HG03342 (cell line): ENCODE results near the gene CHTF18.

Source experiments
- ATAC-seq: cut with Tn5 transposase; IDR thresholded peaks from one replicate; pipeline ENCODE4 v1.9.1; 2021; ENCODE audit warnings: mild to moderate bottlenecking, moderate library complexity; ENCODE audit not compliant: unreplicated experiment

Gene CHTF18

DNA sequence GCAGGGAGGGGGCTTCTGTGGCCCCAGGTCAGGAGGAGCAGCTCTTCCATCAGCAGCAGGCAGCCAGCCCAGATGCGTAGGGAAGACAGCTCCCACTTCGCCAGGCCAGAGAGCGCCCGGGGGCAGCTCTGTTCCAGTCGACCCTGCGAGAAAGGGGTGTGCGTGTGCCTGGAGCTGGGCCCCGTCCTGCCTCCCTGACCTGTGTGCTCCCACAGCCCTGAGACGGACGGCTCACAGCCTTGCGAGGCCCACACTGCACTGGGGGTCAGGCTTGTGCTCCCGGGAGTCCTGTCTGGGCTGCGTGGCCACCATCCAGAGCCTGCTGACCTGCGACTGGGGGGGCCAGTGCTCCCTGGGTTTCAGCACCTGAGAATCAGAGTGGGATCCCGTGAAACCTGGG lies 28.4 kb upstream of the CHTF18 start:
- no peak for ATAC-seq

GRCh38 chr16:760545-761343 lies 27.7 kb upstream of the CHTF18 start, which contains the start of gene MSLN:
TSS of gene MSLN (plus strand) at chr16:760734. CDS start at chr16:762681, 1,947 bp downstream.
- no peak for ATAC-seq

DNA sequence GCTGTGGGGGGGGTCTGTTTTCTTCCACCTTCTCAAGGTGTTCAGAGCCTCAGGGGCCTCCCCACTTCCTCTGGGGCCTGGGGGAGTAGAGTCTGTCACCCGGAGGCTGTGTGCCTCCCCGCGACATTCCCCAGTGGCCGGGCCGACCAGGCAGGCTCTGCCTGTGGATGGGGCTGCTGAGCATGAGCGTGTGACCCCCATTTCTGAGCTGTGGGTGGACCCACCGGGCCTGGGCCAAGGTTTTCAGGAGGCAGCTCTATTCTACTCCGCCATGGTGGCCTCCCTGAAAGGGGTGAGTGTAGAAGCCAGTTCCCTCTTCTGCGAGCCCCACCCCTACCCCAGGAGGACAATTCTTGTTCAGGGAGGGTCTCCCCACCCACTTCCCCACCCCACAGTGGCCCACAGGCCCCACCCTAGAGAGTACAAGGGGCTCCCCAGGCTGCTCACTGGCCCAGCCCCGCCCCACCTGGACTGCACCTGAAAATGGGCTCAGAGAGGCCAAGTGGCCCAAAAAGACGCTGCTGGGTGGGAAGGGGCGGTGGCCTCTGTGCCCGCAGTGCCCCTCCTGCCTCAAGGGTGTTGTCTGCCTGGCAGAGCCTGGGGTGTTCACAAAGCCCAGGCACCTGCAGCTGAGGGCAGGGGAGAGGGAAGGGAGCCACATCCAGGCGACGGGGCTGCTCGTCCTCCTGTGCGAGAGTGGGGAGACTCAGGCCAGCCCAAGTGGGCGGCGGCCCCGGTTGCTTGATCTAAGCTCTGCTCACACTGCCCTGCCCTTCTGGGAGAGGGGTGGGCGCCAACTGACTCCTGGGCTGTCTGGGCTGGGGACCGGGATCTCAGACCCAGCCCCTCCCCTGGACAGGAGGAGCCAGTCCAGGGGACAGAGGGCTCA lies 26.6 kb upstream of the CHTF18 start:
- ATAC-seq, result no peak

DNA sequence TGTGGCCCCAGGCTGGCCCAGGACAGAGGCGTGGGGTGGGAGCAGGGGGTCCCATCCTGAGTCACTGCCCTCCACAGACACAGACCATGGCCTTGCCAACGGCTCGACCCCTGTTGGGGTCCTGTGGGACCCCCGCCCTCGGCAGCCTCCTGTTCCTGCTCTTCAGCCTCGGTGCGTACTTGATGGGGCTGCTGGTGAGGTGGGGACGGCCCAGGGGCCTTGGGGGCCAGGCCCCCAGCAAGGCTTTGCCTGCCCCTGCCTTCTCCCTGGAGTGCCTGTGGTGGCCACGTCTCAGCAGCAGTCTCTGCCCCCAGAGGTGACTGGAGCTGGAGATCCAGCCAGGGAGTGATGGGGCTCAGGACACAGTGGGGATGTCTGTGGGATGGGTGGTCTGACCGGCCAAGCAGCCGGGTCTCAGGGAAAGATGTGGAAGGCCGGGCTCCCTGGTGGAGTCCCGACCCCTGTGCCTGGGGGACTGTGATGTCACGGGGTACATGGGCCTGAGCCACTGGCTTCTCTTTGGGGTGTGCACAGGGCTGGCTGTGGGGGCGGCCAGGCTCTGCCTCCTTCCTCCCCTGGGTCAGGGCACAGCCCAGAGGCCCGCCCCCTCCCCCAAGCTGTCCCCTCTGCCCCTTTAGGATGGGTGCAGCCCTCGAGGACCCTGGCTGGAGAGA lies 25.7 kb upstream of the CHTF18 start:
- no peak for ATAC-seq

GRCh38 chr16:763369-764183 lies 24.8 kb upstream of the CHTF18 start:
- ATAC-seq, result no peak

- ATAC-seq, result no peak
These were observed 24.2 kb upstream of the CHTF18 start for GRCh38 chr16:764184-764750.

GRCh38 chr16:764848-765487 lies 23.5 kb upstream of the CHTF18 start:
- no peak for ATAC-seq

DNA sequence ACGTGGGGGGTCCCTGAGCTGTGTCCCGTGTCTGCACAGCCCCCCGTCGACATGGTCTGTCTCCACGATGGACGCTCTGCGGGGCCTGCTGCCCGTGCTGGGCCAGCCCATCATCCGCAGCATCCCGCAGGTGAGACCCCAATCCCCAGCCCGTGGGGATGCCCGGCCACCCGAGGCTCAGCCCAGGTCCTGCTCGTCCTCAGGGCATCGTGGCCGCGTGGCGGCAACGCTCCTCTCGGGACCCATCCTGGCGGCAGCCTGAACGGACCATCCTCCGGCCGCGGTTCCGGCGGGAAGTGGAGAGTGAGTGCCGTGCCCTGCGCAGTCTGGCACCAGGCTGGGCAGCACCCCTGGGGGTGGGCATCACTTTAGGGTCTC lies 22.9 kb upstream of the CHTF18 start:
- ATAC-seq, result no peak

GRCh38 chr16:766008-766819 lies 22.2 kb upstream of the CHTF18 start:
- ATAC-seq, result no peak

GRCh38 chr16:766820-767640 lies 21.4 kb upstream of the CHTF18 start:
- ATAC-seq, result no peak

GRCh38 chr16:767743-768235 lies 20.6 kb upstream of the CHTF18 start:
- no peak for ATAC-seq

DNA sequence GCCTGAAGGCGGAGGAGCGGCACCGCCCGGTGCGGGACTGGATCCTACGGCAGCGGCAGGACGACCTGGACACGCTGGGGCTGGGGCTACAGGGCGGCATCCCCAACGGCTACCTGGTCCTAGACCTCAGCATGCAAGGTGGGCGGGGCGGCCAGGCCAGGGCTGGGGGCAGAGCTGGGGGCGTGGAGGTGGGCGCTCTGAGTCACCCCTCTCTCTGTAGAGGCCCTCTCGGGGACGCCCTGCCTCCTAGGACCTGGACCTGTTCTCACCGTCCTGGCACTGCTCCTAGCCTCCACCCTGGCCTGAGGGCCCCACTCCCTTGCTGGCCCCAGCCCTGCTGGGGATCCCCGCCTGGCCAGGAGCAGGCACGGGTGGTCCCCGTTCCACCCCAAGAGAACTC lies 20.0 kb upstream of the CHTF18 start:
- no peak for ATAC-seq

- ATAC-seq, result no peak
These were observed 19.1 kb upstream of the CHTF18 start for GRCh38 chr16:769184-769784.

- no peak for ATAC-seq
These were observed 18.5 kb upstream of the CHTF18 start for GRCh38 chr16:769934-770333.

GRCh38 chr16:770411-770810 lies 18.0 kb upstream of the CHTF18 start:
- no peak for ATAC-seq

- ATAC-seq, result no peak
These were observed 15.5 kb upstream of the CHTF18 start for GRCh38 chr16:772959-773358.
